NCI-H1694 treated with DMSO at 0.1 percent for 48 hours (cell line): Measurements from ENCODE around the gene ARFGEF3.

Source experiments
- DNase-seq: peaks from one replicate; lab custom pipeline; 2025; lab: John Stamatoyannopoulos, UW

The ARFGEF3 gene

DNA sequence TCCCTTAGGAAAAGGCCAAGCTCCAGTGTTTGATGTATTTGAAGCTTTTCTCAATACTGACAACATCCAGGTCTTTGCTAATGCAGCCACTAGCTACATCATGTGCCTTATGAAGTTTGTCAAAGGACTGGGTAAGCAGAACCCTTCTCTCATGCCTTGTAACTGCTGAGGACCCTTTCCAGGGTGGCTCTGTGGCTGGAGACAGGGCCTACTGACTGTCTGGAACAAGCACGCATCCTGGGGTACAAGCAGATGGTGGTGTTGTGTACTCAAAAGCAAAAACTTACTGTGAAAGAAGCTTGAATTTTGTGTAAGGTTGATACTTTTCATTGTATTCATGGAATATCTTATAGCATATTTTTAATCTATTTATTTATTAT is 147.0 kb downstream of the ARFGEF3 start:
- no peak for DNase-seq

DNA sequence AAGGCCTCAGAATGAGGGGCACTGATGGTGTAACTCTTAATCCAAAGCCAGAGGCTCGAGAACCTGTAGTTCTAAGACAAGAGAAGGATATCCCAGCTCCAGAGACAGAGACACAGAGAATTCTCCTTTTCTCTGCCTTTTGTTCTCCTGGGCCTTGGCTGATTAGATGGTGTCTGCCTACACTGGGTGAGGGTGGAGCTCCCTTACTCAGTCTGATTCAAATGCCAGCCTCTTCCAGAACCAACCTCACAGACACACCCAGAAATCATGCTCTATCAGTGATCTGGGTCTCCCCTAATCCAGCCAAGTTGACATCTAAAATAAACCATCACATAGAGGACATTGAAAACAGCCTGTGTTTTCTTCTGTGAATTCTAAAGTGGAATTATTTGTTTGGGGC is 148.0 kb downstream of the ARFGEF3 start:
- no peak for DNase-seq

- DNase-seq = no peak
These were observed 148.6 kb downstream of the ARFGEF3 start for GRCh38 chr6:138310294-138310693.

GRCh38 chr6:138310821-138311220 is 149.1 kb downstream of the ARFGEF3 start:
- no peak for DNase-seq

GRCh38 chr6:138311268-138311667 is 149.5 kb downstream of the ARFGEF3 start:
- no peak for DNase-seq

- no peak for DNase-seq
These were observed 157.1 kb downstream of the ARFGEF3 start for GRCh38 chr6:138318741-138319375.

- DNase-seq = no peak
These were observed 160.2 kb downstream of the ARFGEF3 start for GRCh38 chr6:138321934-138322333.

- no peak for DNase-seq
These were observed 162.1 kb downstream of the ARFGEF3 start for GRCh38 chr6:138323821-138324220.

- DNase-seq = no peak
These were observed 166.5 kb downstream of the ARFGEF3 start for GRCh38 chr6:138328210-138328609.

- no peak for DNase-seq
These were observed 169.0 kb downstream of the ARFGEF3 start for GRCh38 chr6:138330763-138331162.

GRCh38 chr6:138331444-138331843 is 169.7 kb downstream of the ARFGEF3 start:
- no peak for DNase-seq

GRCh38 chr6:138331984-138332383 is 170.2 kb downstream of the ARFGEF3 start:
- DNase-seq = no peak

- no peak for DNase-seq
These were observed 172.3 kb downstream of the ARFGEF3 start for GRCh38 chr6:138334000-138334399.

DNA sequence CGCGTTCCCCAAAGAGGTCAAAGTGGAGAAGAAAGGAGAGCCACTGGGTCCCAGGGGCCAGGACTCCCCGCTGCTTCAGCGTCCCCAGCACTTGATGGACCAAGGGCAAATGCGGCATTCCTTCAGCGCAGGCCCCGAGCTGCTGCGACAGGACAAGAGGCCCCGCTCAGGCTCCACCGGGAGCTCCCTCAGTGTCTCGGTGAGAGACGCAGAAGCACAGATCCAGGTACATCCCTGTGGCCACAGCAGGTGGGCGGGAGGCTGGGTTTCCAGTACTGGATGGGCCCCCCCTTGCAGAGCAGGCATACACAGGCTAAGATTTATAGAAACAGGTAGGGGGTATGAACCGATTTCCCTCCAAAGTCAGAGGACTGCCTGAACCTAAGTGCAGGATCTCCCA is 173.2 kb downstream of the ARFGEF3 start:
- no peak for DNase-seq

- no peak for DNase-seq
These were observed 174.5 kb downstream of the ARFGEF3 start for GRCh38 chr6:138336221-138336620.

- no peak for DNase-seq
These were observed 175.3 kb downstream of the ARFGEF3 start for GRCh38 chr6:138337076-138337475.

GRCh38 chr6:138339024-138339423 is 177.3 kb downstream of the ARFGEF3 start:
- DNase-seq = no peak

GRCh38 chr6:138341176-138341575 is 179.4 kb downstream of the ARFGEF3 start:
- no peak for DNase-seq

GRCh38 chr6:138343112-138343511 is 181.4 kb downstream of the ARFGEF3 start:
- DNase-seq = no peak

- DNase-seq = no peak
These were observed 184.0 kb downstream of the ARFGEF3 start for GRCh38 chr6:138345565-138346285.

GRCh38 chr6:138346302-138347195 is 184.8 kb downstream of the ARFGEF3 start:
- DNase-seq = no peak

GRCh38 chr6:138347864-138348263 is 186.1 kb downstream of the ARFGEF3 start:
- DNase-seq = no peak

DNA sequence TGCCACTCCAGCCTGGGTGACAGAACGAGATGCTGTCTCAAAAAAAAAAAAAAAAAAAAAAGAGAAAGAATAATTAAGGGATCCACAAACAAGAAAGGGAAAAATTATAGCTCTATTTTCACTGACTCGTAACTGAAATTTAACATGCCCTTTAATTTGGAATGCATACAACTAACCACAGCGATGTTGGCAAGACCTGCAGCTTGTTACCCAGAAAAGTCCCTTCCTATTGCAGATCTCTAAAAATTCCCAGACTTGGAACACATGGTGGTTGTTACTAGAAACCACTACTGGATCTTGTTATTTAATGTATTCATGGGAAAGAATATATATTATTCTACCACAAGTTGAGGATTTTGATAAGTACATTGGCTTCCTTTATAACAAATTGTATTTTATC is 188.2 kb downstream of the ARFGEF3 start:
- no peak for DNase-seq
